ENCODE results near the gene JAK1.
"Not testable (repeated sequence)": the region's sequence is repeated elsewhere in the genome, so short reads cannot be mapped to it uniquely, and the experiment has no call there.

The JAK1 gene

GRCh38 chr1:64829411-64830029 is 136.8 kb downstream of the JAK1 start:
- DNase-seq, result no peak

GRCh38 chr1:64828829-64829228 is 137.5 kb downstream of the JAK1 start:
- DNase-seq, result peak in 1 of 2 donors; percentile 16

DNA sequence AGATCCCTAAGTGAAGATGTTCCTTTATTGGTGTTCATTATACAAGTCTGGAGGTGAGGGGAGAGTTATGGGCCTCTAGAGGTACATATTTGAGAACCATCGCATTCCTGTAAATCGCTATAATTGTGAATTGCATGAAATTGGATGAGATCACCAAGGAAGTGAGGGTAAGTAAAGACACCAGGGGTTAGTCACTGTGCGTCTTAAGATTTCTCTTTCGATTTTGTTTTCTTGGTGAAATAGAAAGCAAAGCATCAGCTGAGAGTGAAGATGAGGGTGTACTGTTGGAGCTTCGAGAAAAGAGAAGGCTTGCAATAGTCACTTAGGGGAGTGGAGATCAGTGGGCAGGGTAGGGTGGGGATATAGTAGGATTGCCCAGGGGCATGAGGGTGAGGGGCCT is 139.4 kb downstream of the JAK1 start:
- peak; percentile 18 to 21 for DNase-seq

DNA sequence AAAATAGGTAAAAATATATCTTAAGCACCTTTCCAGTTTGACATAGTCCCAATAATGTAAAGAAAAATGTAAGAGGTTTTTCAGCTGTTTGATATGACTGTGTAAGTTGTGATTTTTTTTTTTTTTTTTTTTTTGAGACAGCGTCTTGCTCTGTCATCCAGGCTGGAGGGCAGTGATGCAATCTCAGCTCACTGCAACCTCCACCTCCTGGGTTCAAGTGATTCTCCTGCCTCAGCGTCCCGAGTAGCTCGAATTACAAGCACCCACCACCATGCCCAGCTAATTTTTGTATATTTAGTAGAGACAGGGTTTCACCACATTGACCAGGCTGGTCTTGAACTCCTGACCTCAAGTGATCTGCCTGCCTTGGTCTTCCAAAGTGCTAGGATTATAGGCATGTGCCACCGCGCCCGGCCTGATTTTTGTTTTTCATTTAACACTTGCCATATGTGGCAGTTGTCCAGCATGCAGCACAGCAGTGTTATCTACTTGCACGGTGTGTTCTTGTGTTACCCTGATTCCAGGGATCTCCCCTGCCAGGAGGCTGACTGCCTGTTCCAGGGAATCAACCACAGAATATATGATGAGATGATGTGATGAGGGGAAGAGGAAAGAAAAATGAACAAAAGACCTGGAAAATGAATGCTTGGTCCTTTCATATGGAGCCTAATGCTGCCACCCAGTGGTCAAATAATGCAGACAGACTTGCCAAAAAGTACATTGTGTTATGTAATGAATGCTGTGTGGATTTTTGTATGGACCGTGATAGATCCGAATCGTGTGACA is 142.5 kb downstream of the JAK1 start:
- peak; percentile 38 to 85 for DNase-seq

DNA sequence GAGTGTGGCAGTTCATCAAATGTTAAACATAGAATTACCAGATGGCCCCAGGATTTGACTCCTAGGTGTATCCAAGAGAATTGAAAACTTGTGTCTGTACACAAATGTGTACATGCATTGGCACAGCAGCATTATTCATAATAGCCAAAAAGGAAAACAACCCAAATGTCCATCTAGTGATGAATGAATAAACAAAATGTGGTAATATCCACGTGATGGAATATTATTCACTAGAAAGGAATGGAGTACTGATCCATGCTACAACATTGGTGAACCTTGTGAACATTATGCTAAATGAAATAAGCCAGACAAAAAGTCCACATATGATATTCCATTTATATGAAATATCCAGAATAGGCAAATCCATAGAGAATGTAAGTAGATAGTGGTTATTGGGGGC is 143.7 kb downstream of the JAK1 start:
- no peak for DNase-seq

DNA sequence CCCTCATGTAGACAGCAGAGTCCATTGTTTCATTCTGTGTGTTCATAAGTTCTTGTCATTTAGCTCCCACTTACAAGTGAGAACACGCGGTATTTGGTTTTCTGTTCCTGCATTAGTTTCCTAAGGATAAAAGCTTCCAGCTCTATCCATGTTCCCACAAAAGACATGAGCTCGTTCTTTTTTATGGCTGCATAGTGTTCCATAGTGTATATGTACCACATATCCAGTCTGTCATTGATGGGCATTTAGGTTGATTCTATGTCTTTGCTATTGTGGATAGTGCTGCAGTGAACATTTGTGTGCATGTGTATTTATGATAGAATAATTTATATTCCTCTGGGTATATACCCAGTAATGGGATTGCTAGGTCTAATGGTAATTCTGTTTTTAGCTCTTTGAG is 145.8 kb downstream of the JAK1 start:
- DNase-seq, result not testable (repeated sequence)

DNA sequence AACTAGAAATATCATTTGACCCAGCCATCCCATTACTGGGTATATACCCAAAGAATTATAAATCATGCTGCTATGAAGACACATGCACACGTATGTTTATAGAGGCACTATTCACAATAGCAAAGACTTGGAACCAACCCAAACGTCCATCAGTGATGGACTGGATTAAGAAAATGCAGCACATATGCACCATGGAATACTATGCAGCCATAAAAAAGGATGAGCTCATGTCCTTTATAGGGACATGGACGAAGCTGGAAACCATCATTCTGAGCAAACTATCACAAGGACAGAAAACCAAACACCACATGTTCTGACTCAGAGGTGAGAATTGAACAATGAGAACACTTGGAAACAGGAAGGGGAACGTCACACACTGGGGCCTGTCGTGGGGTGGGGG is 149.0 kb downstream of the JAK1 start:
- not testable (repeated sequence) for DNase-seq

- no peak for DNase-seq
These were observed 151.9 kb downstream of the JAK1 start for GRCh38 chr1:64814427-64814826.

DNA sequence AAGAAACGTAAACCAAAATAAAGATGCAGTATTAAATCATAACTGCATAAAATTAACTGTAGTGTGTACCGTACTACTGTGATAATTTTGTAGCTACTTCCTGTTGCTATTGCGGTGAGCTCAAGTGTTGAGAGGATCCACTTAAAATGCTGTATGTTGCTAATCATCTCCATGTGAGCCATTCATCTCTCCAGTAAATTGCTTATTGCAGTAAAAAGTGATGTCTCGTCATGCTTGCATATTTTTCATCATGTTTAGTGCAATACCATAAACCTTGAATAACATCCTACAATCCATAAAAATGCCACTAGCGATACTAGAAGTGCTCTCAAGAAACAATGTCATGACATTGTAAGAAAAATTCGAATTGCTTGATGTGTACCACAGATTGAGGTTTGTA is 155.2 kb downstream of the JAK1 start:
- DNase-seq, result no peak

DNA sequence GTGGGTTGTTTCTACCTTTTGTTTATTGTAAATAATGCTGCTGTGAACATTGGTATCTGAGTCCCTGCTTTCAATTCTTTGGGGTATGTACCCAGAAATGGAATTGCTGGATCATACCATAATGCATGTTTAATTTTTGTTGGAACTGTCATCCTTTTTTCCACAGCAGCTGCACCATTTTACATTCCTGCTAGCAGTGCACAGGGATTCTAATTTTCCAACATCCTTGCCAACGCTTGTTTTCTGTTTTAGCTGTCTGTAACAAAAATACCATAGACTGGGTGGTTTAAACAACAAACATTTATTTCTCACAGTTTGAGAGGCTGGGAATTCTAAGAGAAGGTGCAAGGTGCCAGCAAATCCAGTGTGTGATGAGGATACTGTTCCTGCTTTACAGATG is 156.3 kb downstream of the JAK1 start:
- DNase-seq, result no peak

DNA sequence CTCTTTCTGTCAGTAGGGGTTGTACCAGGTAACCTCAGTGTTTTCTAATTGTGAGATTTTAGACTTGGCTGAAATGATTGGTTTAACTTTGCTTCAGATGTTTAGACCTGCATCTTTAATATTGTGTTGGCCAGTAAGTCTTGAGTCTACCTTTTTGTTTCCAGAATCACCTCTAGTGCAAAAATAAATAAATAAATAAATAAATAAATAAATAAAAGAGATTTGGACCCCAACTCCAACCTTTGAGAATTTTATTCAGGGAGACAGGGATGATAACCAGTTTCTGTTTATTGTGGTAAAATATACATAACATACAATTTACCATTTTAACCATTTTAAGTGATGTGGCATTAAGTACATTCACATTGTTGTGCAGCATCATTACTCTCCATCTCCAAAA is 157.0 kb downstream of the JAK1 start:
- DNase-seq, result no peak

GRCh38 chr1:64801851-64802523 is 164.4 kb downstream of the JAK1 start:
- DNase-seq, result no peak

GRCh38 chr1:64798872-64799271 is 167.5 kb downstream of the JAK1 start:
- DNase-seq, result no peak

DNA sequence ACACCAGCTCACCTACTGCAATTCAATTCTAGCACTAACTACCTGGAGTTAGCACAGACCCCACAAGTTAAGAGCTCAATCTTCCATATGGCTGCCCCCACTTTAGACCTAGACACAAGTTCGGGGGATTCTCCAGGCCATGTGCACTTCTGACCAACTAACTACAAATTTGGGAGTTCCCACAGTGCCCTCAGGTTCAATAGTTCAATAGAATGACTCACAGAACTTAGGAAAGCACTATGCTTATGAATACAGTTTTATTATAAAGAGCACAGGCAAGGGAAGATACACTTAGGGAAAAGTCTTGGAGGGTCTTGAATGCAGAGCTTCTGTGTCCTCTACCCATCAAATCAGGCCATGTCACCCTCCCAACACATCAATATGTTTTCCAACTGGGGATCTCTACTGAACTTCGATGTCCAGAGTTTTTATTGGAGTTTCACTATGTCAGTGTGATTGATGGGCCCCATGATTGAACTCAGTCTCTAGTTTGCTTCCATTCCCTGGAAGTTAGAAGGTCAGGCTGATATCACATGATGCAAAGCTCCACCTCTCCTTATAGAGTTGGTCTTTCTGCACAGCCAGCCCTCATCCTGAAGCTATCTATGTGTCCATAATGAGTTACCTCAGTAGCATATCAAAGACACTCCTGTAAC is 175.4 kb downstream of the JAK1 start:
- peak in 1 of 2 donors; percentile 7 for DNase-seq
